ENCODE results near the gene FAM13B.
"Not testable (repeated sequence)": the region's sequence is repeated elsewhere in the genome, so short reads cannot be mapped to it uniquely, and the experiment has no call there.

FAM13B gene

DNA sequence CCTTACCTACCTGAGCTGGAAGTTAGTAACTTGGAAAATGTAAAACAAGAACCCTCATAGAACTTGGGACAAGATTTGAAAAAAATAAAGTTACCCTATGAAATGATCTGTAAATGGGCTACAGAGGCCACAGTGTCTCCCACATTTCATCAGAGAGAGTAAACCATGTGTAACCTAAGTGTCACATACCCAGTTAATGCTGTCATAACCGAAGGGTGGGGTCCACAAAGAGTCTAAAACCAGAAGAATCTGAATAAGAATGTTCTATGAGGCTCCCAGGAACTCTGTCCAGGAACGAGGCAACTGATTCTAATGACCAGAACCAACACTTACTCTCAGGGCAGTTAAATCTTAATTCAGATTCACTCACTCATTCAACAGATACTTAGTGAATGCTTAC lies 1.0 kb upstream of the FAM13B start:
- DNase-seq (ENCODE audit: low read depth, low spot score) = no peak
- POLR2A ChIA-PET = no interaction called here
- CTCF ChIA-PET = interaction anchor here (1.1 to 18.8 kb wide), 18 partner anchors 7 to 404 kb away, joined by 3 to 444 read pairs (median 6); no protein-coding TSS in a partner anchor
- peak overlapping the region; percentile 92; the same call in 1 of the 2 replicates for H3K4me3 ChIP-seq (ENCODE audit: low read depth, low read length)
- no peak for TF ChIP-seq CTCF (IDR thresholded peaks at IDR 0.05; ENCODE audit: insufficient read depth, low read length, missing control alignments)

GRCh38 chr5:138033386-138033808 lies 518 bp upstream of the FAM13B start:
- DNase-seq (ENCODE audit: low read depth, low spot score) = no peak
- ChIA-PET CTCF (interaction anchor here (1.1 to 18.8 kb wide), 15 partner anchors 7 to 404 kb away, joined by 3 to 444 read pairs (median 6); no protein-coding TSS in a partner anchor), POLR2A (no interaction called here)
- H3K4me3 ChIP-seq (ENCODE audit: low read depth, low read length) = peak overlapping the region; percentile 92
- no peak for TF ChIP-seq CTCF (IDR thresholded peaks at IDR 0.05; ENCODE audit: insufficient read depth, low read length, missing control alignments)

- no peak for DNase-seq (ENCODE audit: low read depth, low spot score)
- CTCF ChIA-PET = interaction anchor here (4.9 to 18.8 kb wide), 3 partner anchors 33 to 101 kb away, joined by 61 to 444 read pairs (median 75); no protein-coding TSS in a partner anchor
- H3K4me3 ChIP-seq (ENCODE audit: low read depth, low read length) = peak overlapping the region; percentile 92
- POLR2A ChIA-PET = no interaction called here
- TF ChIP-seq CTCF (IDR thresholded peaks at IDR 0.05; ENCODE audit: insufficient read depth, low read length, missing control alignments) = no peak
Observed at GRCh38 chr5:138032028-138032571, 779 bp downstream of the FAM13B start.

GRCh38 chr5:138029944-138030343 lies 2.9 kb downstream of the FAM13B start:
- ChIA-PET CTCF (interaction anchor here (0.8 to 2.3 kb wide), 4 partner anchors 9 to 104 kb away, joined by 3 to 11 read pairs (median 5); no protein-coding TSS in a partner anchor), POLR2A (no interaction called here)
- no peak for TF ChIP-seq CTCF (IDR thresholded peaks at IDR 0.05; ENCODE audit: insufficient read depth, low read length, missing control alignments)
- no peak overlapping the region for H3K4me3 ChIP-seq (ENCODE audit: low read depth, low read length)
- DNase-seq (ENCODE audit: low read depth, low spot score) = no peak

DNA sequence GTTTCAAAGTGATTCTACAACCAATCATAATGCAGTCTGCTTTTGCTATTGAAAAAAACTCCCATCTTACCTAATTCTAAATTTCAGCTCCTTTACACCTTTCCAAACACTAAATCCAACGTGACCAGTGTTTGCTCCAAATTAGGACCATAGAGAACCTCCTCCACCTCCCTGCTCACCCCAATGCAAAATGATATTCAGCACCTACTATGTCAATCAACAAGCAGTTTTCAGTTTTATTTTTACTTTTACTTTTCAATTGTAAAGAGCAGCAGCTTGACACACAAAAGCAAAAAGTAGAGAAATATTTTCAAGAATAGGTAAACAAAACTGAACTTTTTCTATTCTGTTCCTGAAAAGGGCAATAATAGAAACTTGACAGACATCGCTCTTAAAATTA lies 3.4 kb downstream of the FAM13B start:
- ChIA-PET CTCF (interaction anchor here (0.8 to 2.3 kb wide), 4 partner anchors 9 to 104 kb away, joined by 3 to 11 read pairs (median 5); no protein-coding TSS in a partner anchor), POLR2A (no interaction called here)
- no peak for DNase-seq (ENCODE audit: low read depth, low spot score)
- no peak overlapping the region for H3K4me3 ChIP-seq (ENCODE audit: low read depth, low read length)
- no peak for TF ChIP-seq CTCF (IDR thresholded peaks at IDR 0.05; ENCODE audit: insufficient read depth, low read length, missing control alignments)

- CTCF ChIA-PET = interaction anchor here (2.3 to 4.0 kb wide), 3 partner anchors 6 to 10 kb away, joined by 5 to 25 read pairs (median 5); no protein-coding TSS in a partner anchor
- TF ChIP-seq CTCF (IDR thresholded peaks at IDR 0.05; ENCODE audit: insufficient read depth, low read length, missing control alignments) = no peak
Observed at GRCh38 chr5:138028971-138029365, 3.9 kb downstream of the FAM13B start.

DNA sequence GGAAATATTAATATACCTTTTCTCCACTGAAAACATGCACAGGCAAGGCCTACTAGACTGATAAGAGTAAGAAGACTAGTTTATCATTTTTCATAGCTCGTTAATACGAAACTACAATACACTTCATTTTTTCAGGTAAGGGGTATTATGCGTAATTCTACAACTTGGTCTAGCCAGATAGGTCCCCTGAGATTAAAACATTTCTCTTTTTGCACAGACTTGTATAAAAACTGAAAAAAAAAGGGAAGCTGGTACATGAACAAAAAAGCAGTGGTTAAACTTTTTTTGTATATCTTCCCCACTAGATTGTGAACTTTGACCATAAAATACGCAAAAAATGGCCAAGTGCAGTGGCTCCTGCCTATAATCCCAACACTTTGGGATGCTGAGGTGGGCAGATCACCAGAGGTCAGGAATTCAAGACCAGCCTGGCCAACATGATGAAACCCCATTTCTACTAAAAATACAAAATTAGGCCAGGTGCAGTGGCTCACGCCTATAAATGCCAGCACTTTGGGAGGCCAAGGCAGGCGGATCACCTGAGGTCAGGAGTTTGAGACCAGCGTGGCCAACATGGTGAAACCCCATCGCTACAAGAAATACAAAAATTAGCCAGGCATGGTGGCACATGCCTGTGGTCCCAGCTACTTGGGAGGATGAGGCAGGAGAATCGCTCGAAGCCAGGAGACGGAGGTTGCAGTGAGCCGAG lies 4.5 kb downstream of the FAM13B start:
- H3K4me3 ChIP-seq (ENCODE audit: low read depth, low read length); POLR2A ChIA-PET: not testable (repeated sequence)
- CTCF ChIA-PET = interaction anchor here (0.9 to 4.0 kb wide), 5 partner anchors 7 to 41 kb away, joined by 3 to 25 read pairs (median 5); no protein-coding TSS in a partner anchor

More at GRCh38 chr5:138028971-138029365, 3.9 kb downstream of the FAM13B start:
- no peak overlapping the region for H3K4me3 ChIP-seq (ENCODE audit: low read depth, low read length)
- POLR2A ChIA-PET = no interaction called here
- no peak for DNase-seq (ENCODE audit: low read depth, low spot score)

GRCh38 chr5:138026793-138027192 lies 6.1 kb downstream of the FAM13B start:
- DNase-seq (ENCODE audit: low read depth, low spot score); H3K4me3 ChIP-seq (ENCODE audit: low read depth, low read length); POLR2A ChIA-PET: not testable (repeated sequence)
- CTCF ChIA-PET = interaction anchor here (0.6 to 4.0 kb wide), 3 partner anchors 8 to 131 kb away, joined by 3 to 25 read pairs (median 4); no protein-coding TSS in a partner anchor

More for the DNA sequence above, 4.5 kb downstream of the FAM13B start:
- not testable (repeated sequence) for DNase-seq (ENCODE audit: low read depth, low spot score)
